Pons (tissue), 1 donor: ENCODE measurements around the gene TMEM131.
A peak's percentile ranks its signal among the peaks of the same experiment; 100 is the strongest.

ENCODE experiments used
- DNase-seq: peaks from one replicate; pipeline ENCODE4 v3.0.0-alpha.2; 2016; ENCODE audit warnings: low spot score

The TMEM131 gene

DNA sequence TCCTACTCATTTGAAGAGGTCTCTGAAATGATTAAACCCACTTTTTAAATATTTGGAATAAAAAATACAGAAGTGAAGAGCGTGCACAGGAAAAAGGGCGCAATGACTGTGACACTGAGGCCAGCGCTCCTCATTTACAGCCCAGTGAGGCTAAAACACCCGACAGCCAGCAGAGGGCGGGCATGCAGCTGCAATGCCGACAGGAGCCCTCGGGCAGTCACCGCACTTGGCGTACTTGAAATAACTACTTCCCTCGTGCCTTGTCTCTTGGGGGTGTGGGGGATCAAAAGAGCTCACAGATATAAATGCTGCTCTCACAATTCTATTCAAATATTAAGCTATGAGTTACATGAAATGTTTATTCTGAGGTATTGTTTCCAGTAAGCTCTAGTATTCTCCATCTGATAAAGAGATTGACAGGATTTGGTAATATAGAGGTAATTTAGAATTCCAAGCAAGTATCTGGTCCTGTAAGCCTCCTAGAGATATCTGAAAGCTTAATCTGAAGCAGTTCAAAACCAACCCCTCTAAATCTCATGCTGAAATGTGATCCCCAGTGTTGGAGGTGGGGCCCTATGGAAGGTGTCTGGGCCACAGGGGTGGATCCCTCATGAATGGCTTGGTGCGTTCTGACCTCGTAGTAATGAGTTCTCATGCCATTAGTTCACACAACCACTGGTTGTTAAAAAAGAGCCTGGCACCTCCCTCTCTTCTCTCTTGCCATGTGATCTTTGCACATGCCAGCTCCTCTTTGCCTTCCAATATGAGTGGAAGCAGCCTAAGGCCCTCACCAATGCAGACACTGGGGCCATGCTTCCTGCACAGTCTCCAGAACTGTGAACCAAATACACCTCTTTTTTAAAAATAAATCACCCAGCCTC lies 188.8 kb downstream of the TMEM131 start:
- DNase-seq = peak; percentile 74

DNA sequence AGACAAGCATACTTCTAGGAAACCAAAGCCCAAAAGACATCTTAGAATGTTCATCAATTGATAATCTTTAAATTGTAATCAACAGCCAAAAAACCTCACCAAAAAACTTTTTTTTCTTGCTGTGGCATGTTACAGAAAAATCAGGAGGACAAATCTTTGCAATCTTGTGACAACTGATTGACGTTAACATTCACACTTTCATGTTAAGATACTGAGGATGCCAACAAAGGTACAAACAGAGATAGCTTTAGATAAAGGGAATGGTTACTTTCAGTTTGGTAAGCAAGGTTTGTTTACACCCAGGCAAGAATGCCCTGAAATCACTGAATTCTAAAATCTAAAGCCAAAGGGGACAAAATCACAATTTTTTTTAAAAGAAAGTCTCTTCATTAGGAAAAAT lies 190.0 kb downstream of the TMEM131 start:
- no peak for DNase-seq

GRCh38 chr2:97801028-97801427 lies 194.7 kb downstream of the TMEM131 start:
- no peak for DNase-seq

DNA sequence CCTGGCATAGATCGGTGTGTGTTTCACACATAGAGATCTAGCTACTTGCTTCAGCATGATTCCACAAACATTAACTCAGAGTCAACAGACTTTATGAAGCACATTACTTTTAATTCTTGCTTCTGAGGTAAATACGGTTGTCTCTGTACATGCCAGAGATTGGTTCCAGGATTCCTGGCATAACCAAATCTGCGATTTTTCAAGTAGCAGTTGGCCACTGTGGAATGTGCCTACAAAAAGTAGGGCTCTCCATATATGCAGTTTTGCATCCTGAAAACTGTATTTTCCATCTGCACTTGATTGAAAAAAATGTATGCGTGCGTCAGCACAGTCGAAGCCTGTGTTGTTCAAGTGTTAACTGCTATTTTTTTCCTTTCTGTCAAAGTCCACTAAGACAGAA lies 197.3 kb downstream of the TMEM131 start:
- no peak for DNase-seq

- no peak for DNase-seq
Measured at GRCh38 chr2:97797355-97797754, 198.4 kb downstream of the TMEM131 start.

DNA sequence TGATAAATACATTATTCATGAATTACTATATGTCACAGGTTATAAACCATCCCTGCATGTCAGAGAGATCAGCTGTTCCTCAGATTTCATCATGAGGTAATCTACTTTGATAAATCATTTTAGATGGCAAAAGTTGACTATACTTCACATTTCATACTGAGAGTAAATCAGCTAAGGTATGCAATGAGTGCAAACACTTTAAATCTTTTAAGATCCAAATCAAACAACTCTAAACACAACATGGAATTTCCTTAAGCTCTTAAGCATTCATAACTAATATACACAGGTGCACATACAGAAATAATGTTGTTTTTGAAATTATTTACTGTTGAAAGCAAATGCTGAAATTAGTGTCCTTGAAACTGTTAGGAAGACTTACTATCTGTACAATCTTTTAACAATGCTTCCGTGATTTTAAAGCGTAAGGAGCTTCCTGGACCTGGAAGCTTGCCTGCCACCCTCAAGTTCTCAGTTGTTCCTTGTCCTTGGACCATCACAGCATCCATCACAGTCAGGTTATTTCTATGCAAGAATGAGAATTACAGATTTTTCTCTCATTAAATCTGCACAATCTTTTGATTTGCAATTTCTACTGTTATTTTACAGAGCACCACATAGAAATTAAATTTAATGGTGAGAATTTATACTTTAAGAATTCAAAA lies 199.2 kb downstream of the TMEM131 start:
- DNase-seq = no peak

DNA sequence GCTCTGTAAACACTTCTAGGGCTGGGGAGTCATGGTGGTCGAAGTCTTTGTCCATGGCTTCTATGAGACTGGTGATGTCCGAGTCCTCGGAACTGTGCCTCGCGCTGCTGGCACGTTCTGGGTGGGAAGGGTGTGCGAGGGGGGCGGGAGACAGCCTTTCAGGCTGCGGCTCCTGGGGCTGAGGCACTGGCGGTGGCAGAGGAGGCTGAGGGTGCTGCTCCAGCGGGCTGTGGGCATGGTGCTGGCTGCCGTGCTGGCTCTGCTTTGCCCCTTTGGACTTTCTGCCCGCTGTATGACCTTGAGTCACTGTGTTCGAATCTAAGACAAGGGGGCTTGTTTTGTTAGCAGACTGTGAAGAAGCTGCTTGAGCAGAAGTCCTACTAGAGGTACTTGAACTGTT lies 203.3 kb downstream of the TMEM131 start:
- no peak for DNase-seq

GRCh38 chr2:97788986-97789644 lies 206.6 kb downstream of the TMEM131 start:
- peak; percentile 3 for DNase-seq

DNA sequence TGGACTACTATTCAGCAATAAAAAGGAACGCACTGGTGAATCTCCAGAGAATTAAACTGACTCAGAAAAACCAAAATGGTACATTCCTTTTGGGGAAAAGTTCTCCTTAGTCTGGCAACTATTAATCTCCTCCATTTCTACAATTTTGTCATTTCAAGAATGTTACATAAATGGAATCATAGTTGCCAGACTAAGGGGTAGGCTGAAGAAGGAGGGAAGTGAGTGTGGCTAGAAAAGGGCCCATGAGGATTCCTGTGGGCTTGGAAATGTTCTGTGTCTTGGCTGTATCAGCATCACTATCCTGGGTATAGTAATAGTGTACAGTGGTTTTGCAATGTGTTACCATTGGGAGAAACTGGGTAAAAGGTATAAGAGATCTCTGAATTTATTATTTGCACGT lies 209.9 kb downstream of the TMEM131 start:
- no peak for DNase-seq

DNA sequence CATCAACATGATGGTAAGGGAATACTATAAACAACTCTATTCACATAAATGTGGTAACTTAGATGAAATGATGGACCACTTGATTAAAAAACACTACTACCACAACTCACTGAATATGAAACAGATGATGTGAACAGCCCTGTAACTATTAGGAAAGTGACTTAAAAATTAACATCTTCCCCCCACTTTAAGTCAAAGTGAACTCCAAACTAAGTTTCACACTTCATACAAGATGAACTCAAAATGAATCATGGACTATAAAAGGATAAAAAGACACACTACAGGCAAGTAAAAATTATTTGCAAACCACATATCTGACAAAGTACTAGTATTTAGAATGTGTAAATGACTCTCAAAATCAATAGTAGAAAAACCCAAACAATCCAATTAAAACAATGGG lies 210.8 kb downstream of the TMEM131 start:
- no peak for DNase-seq

DNA sequence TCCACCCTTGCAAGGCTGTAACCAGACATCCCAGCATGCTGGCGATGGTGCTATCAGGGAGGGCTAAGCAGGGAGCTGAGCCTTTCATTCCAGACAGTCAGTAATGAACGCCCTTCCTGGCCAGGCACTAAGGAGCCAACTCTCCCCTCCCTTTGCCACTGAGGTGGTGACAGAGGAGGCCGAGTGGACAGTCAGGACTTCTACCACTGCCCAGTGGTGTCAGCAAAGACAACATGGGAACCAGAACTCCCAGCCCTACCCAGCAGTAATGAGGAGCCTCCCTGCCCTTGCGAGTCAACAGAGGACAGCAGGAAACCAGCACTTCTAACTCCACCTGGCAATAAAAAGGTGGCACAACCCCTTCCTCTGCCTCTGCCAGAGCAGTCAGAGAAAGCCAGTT lies 213.8 kb downstream of the TMEM131 start:
- DNase-seq = no peak

DNA sequence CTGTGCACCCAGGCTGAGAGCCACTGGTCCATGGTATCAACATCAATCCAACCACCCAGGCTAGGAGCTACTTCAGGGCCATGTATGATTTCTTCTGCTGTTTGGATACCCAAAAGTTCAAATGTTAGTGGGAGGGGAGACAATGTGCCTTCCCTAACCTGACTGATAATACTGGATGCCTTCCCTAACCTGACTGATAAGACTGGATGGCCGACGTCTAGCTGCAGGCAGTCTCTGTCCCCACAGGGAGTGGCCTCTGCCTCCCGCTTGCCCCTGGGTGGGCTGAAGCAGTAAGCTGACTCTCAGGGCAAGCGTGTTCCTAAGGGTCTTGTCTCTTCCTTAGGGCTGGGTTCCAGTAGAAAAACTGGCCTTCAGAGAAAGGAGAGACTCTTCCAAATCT lies 216.6 kb downstream of the TMEM131 start:
- no peak for DNase-seq

DNA sequence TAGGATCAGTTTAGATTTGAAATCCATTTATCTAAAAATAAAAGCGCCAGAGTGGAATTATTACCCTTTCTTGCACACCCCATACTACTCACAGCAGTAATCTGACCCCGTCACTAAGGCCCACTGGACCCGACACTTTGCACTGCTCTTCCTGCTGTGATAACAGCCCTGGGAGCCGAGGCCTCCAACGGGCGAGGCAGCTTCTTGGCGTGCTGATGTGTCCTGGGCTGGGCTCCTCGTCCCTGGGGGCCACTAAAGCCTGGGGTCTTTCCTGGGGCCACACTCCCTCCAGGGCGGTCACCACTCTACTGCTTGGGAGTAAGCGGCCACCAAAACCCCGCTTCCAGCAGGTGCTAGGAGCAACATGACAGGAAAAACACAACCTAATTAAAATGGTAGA lies 220.7 kb downstream of the TMEM131 start:
- no peak for DNase-seq

GRCh38 chr2:97774425-97774824 lies 221.3 kb downstream of the TMEM131 start:
- DNase-seq = no peak

- no peak for DNase-seq
Measured at GRCh38 chr2:97770445-97770844, 225.3 kb downstream of the TMEM131 start.

DNA sequence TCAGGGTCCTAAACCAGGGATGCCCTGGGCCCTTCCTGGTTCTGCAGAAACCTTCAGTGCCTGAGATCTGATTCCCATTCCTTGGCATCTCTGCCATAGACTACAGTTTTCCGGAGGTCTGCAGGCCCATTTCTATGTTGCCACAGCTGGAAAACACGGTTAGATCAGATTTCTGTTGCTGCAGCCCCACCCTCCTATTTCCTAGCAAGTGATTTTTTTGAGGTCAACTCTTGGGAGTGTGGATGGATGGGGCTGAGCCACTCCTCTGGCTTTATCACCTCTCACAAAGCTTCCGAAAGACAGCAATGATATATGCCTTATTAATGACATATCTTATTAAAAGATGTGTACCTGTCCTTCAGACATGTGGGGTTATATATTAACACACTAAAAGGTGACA lies 226.0 kb downstream of the TMEM131 start:
- no peak for DNase-seq

GRCh38 chr2:97769308-97769707 lies 226.4 kb downstream of the TMEM131 start:
- DNase-seq = no peak

GRCh38 chr2:97766567-97766966 lies 229.2 kb downstream of the TMEM131 start:
- DNase-seq = no peak

- no peak for DNase-seq
Measured at GRCh38 chr2:97765933-97766332, 229.8 kb downstream of the TMEM131 start.

- DNase-seq = no peak
Measured at GRCh38 chr2:97764559-97765263, 231.0 kb downstream of the TMEM131 start.

- DNase-seq = no peak
Measured at GRCh38 chr2:97763176-97763845, 232.4 kb downstream of the TMEM131 start.

- no peak for DNase-seq
Measured at GRCh38 chr2:97761192-97761591, 234.6 kb downstream of the TMEM131 start.
